GM12878 (cell line): ENCODE data around the gene PCARE. TPM values are rescaled to one million over a fixed set of nuclear protein-coding genes. Genes with fewer than 3 reads are reported as not detected.

Source experiments
- ATAC-seq: fragments of 200-7000 bp; cut with Tn5 transposase; 3 replicates; pipeline ENCODE4 v1.9.1; 2020; ENCODE audit warnings: mild to moderate bottlenecking, moderate library complexity
- BruUV-seq: library from RNA; stranded (reverse); fragments of 400-500 nt; replicated peaks from 2 replicates; lab custom pipeline; 2021; lab: Mats Ljungman, UMichigan
- CTCF ChIA-PET: fragments of 300-600 bp; sonication (Branson Sonifier 250); formaldehyde crosslinking; extraction: SDS; loops from one replicate; lab custom pipeline; 2021; ENCODE audit warnings: inconsistent platforms; lab: Yijun Ruan, JAX
- POLR2A ChIA-PET: fragments of 350-600 bp; formaldehyde crosslinking; extraction: SDS; loops from one replicate; lab custom pipeline; 2021; ENCODE audit warnings: inconsistent platforms; lab: Charles Lee
- RAD21 ChIA-PET: fragments of 300-600 bp; sonication (Branson Sonifier 250); formaldehyde crosslinking; loops from one replicate; lab custom pipeline; 2023; ENCODE audit warnings: antibody characterized with exemption; ENCODE audit not compliant: unreplicated experiment; lab: Charles Lee
- SMC1A ChIA-PET: fragments of 300-600 bp; sonication (Branson Sonifier 250); formaldehyde crosslinking; loops from one replicate; lab custom pipeline; 2023; ENCODE audit not compliant: unreplicated experiment, uncharacterized antibody; lab: Charles Lee
- DNase-seq: peaks from one replicate; pipeline ENCODE4 v3.0.0-alpha.2; 2011; ENCODE audit warnings: low read depth, low spot score
- FAIRE-seq: peaks from 3 replicates; lab custom pipeline; 2011; peaks lifted over from hg19 to GRCh38; lab: Jason Lieb, UNC
- H2AFZ ChIP-seq: 2 replicates; pipeline ENCODE4 v1.6.0; 2011; ENCODE audit warnings: low read depth, low read length, control low read depth; ENCODE audit not compliant: control insufficient read depth
- H3K27ac ChIP-seq: 2 replicates; pipeline ENCODE4 v1.5.1; 2011; ENCODE audit warnings: control low read depth; ENCODE audit not compliant: control insufficient read depth, insufficient read depth
- H3K27me3 ChIP-seq, 2 experiments: replicated peaks in 1 of 2; 2 replicates each; pipeline versions ENCODE4 v1.6.0 to v1.6.1; 2011; ENCODE audit warnings: low read length in 1 of 2; ENCODE audit not compliant: control insufficient read depth in 2 of 2, insufficient read depth in 2 of 2
- H3K36me3 ChIP-seq, 2 experiments: 2 replicates each; pipeline ENCODE4 v1.5.1; 2011; ENCODE audit warnings: low read length in 1 of 2; ENCODE audit not compliant: control insufficient read depth in 2 of 2, insufficient read depth in 2 of 2
- H3K4me1 ChIP-seq: 2 replicates; pipeline ENCODE4 v1.6.1; 2011; ENCODE audit warnings: mild to moderate bottlenecking, low read length, moderate library complexity, mixed read lengths; ENCODE audit not compliant: control insufficient read depth, insufficient read depth
- H3K4me2 ChIP-seq: 2 replicates; pipeline ENCODE4 v1.6.0; 2011; ENCODE audit warnings: control low read depth; ENCODE audit not compliant: control insufficient read depth, insufficient read depth
- H3K4me3 ChIP-seq: fragments of 200-600 bp; sonication (generic); 2 replicates; pipeline ENCODE4 v1.5.1; 2016
- H3K79me2 ChIP-seq: 2 replicates; pipeline ENCODE4 v1.6.0; 2011; ENCODE audit warnings: low read length; ENCODE audit not compliant: control insufficient read depth, insufficient read depth
- H3K9ac ChIP-seq: 2 replicates; pipeline ENCODE4 v1.8.0; 2011; ENCODE audit warnings: low read length, control low read depth, mixed read lengths; ENCODE audit not compliant: control insufficient read depth, insufficient read depth
- H3K9me3 ChIP-seq: replicated peaks from 3 replicates; pipeline ENCODE4 v1.5.1; 2011; ENCODE audit warnings: mild to moderate bottlenecking, low read length; ENCODE audit not compliant: control insufficient read depth, insufficient read depth
- H4K20me1 ChIP-seq: 2 replicates; pipeline ENCODE4 v1.6.0; 2011; ENCODE audit not compliant: control insufficient read depth, insufficient read depth
- BHLHE40 ChIP-seq, 2 experiments: fragments of 450-650 bp in 1 of 2; IDR thresholded peaks; 2 replicates each; pipeline ENCODE4 v1.6.1; 2011 to 2017; ENCODE audit warnings: low read depth in 2 of 2, borderline replicate concordance in 1 of 2, improper control_type of control experiment in 1 of 2, low read length in 1 of 2, mild to moderate bottlenecking in 1 of 2
- CBFB ChIP-seq: IDR thresholded peaks from 2 replicates; pipeline ENCODE4 v1.6.1; 2016; ENCODE audit warnings: antibody characterized with exemption, low read depth
- CHD4 ChIP-seq: fragments of 200-600 bp; sonication (generic); IDR thresholded peaks from 2 replicates; pipeline ENCODE4 v1.6.1; 2016; ENCODE audit warnings: mild to moderate bottlenecking
- E2F4 ChIP-seq: IDR thresholded peaks from 2 replicates; pipeline ENCODE4 v1.6.1; 2012; ENCODE audit warnings: low read depth, low read length, improper control_type of control experiment
- EED ChIP-seq: sonication (generic); IDR thresholded peaks from 2 replicates; pipeline ENCODE4 v1.6.1; 2016; ENCODE audit warnings: antibody characterized with exemption, low read depth
- EP300 ChIP-seq, 2 experiments: fragments of 150-350 bp in 1 of 2; IDR thresholded peaks; 2 replicates each; pipeline ENCODE4 v1.6.1; 2011 to 2012; ENCODE audit warnings: low read depth in 2 of 2, low read length in 2 of 2, borderline replicate concordance in 1 of 2, improper control_type of control experiment in 1 of 2, inconsistent platforms in 1 of 2; ENCODE audit not compliant: control insufficient read depth in 1 of 2
- MTA3 ChIP-seq: IDR thresholded peaks from 2 replicates; pipeline ENCODE4 v1.6.1; 2012; ENCODE audit warnings: low read length, inconsistent platforms, borderline replicate concordance
- NR2F1 ChIP-seq: fragments of 450-650 bp; conservative IDR thresholded peaks from 2 replicates; pipeline ENCODE4 v1.6.1; 2017; ENCODE audit warnings: mild to moderate bottlenecking
- PKNOX1 ChIP-seq: fragments of 450-650 bp; IDR thresholded peaks from 2 replicates; pipeline ENCODE4 v1.6.1; 2016; ENCODE audit warnings: mild to moderate bottlenecking
- POU2F2 ChIP-seq: IDR thresholded peaks from 3 replicates; pipeline ENCODE4 v1.6.1; 2011; ENCODE audit warnings: low read depth, mild to moderate bottlenecking, low read length, borderline replicate concordance
- RUNX3 ChIP-seq: IDR thresholded peaks from 2 replicates; pipeline ENCODE4 v1.6.1; 2012; ENCODE audit warnings: low read length, inconsistent platforms
- ZBED1 ChIP-seq: IDR thresholded peaks from 2 replicates; pipeline ENCODE4 v1.6.1; 2016; ENCODE audit warnings: borderline replicate concordance
- WGBS: methylation state at CpG from one replicate; pipeline ENCODE4 v1.1.6; 2016; ENCODE audit warnings: low lambda C conversion rate; ENCODE audit not compliant: insufficient replicate concordance, insufficient coverage; ENCODE audit errors: missing lambda C conversion rate; 5-methylcytosine and 5-hydroxymethylcytosine counted together
- in situ Hi-C: fragments of 300-500 bp; cut with MboI; formaldehyde crosslinking; loops from 9 replicates; pipeline ENCODE4 v1.14.3; 2018; ENCODE audit warnings: mixed read lengths
- intact Hi-C: fragments of 100-400 bp; cut with micrococcal nuclease; formaldehyde crosslinking; loops from one replicate; pipeline ENCODE4 v1.14.2; 2022; ENCODE audit not compliant: unreplicated experiment
- polyA plus RNA-seq, 11 experiments: library from polyadenylated mRNA; depleted of rRNA in 4 of 11; unstranded in 6 of 11; stranded (reverse) in 5 of 11; fragments of >200 nt; fragmentation: Nextera tagmentation in 4 of 11; fragmentation: Illumina TruSeq in 1 of 11; extraction: Ambion mirVana in 4 of 11; extraction: Trizol in 1 of 11; gene quantifications; 1 replicate in 1 of 11; 2 replicates in 10 of 11; pipeline versions ENCODE4 v1.2.1 to v1.2.3, GENCODE V29; 2011 to 2016; ENCODE audit warnings: inconsistent platforms in 2 of 11, missing spikeins in 2 of 11, low read depth in 1 of 11
- total RNA-seq, 4 experiments: library from RNA; depleted of rRNA in 3 of 4; stranded (reverse); fragments of >200 nt in 3 of 4; fragmentation: Illumina TruSeq in 1 of 4; extraction: Trizol in 1 of 4; gene quantifications; 2 replicates each; pipeline versions ENCODE4 v1.2.1 to v1.2.3, GENCODE V29; 2013 to 2021

PCARE gene
- total and polyA plus RNA-seq, 10 of the 15 experiments (the other 5 are each of a cell fraction or from before 2014, with no cell fraction given) = 0.04 to 0.08 (median 0.06) TPM; not detected in 5

- Histone ChIP-seq H3K27me3 (no peaks in the 10 kb centered on the region), H3K79me2 (peaks cover 19% of the 10 kb centered on the region), H2AFZ (no peak overlapping the region; the same call in 1 of the 2 replicates), H3K9me3 (no peaks in the 10 kb centered on the region), H3K4me1 (peaks cover 50% of the 10 kb centered on the region), H3K27ac (no peak overlapping the region), H3K36me3 (no peaks in the 10 kb centered on the region), H3K4me2 (peak overlapping the region; percentile 90), H3K4me3 (no peak overlapping the region), H4K20me1 (no peaks in the 10 kb centered on the region), H3K9ac (no peak overlapping the region)
- ChIA-PET SMC1A (interaction anchor here (1.1 to 1.4 kb wide), 3 partner anchors 9 to 38 kb away, joined by 3 to 6 read pairs (median 3); no protein-coding TSS in a partner anchor), RAD21 (interaction anchor here (0.6 to 4.6 kb wide), 4 partner anchors 15 to 60 kb away, joined by 3 to 31 read pairs (median 3); no protein-coding TSS in a partner anchor), POLR2A (interaction anchor here (0.6 to 1.7 kb wide), 3 partner anchors 9 to 148 kb away, joined by 3 to 11 read pairs (median 3); no protein-coding TSS in a partner anchor), CTCF (interaction anchor here (0.6 to 1.1 kb wide), 3 partner anchors 16 to 1479 kb away, joined by 3 read pairs; no protein-coding TSS in a partner anchor)
- FAIRE-seq (peak; percentile 84), DNase-seq (no peak), ATAC-seq (peak; percentile 48)
- 25% methylated on average over 4 of the region's 4 CpGs for WGBS
- intact Hi-C loops = loop anchor here (5.0 kb wide), 1 partner anchor 42 kb away; the partner anchor contains the start of gene PCARE
- no TSS peak for BruUV-seq
- TF ChIP-seq RUNX3 (peak; percentile 72), CHD4 (no peak), CBFB (0 out of 2 replicates have a peak, but pooled peaks have one; percentile 37), ZBED1 (peak; percentile 33; the same call in 1 of the 2 replicates), NR2F1 (peak; percentile 69), EP300 (IDR thresholded peaks at IDR 0.05; ENCODE audit: borderline replicate concordance in 1 of 2, control insufficient read depth in 1 of 2, low read depth in 2 of 2, low read length in 2 of 2) (peak in 1 of 2 experiments; percentile 17; a peak in 1 of 4 replicates), PKNOX1 (peak; percentile 39; the same call in 1 of the 2 replicates), BHLHE40 (IDR thresholded peaks at IDR 0.05; ENCODE audit: borderline replicate concordance in 1 of 2, low read depth in 2 of 2, low read length in 1 of 2) (peak; percentile 69 to 71; a peak in 3 of 4 replicates), EED (0 out of 2 replicates have a peak, but pooled peaks have one; percentile 19), POU2F2 (peak; percentile 87; the same call in 2 of the 3 replicates), MTA3 (no peak; the same call in 1 of the 2 replicates), E2F4 (no peak)
- in situ Hi-C loops = no loop called here
These were observed 39.6 kb upstream of the PCARE start for GRCh38 chr2:29113891-29114321.
